Heart left ventricle (tissue), 16 donors: Measurements from ENCODE around the gene GPBP1. TPM values are rescaled to one million over a fixed set of nuclear protein-coding genes. Genes with fewer than 3 reads are reported as not detected.
"Not testable (repeated sequence)": the region's sequence is repeated elsewhere in the genome, so short reads cannot be mapped to it uniquely, and the experiment has no call there.

Source experiments
- ATAC-seq, 4 donors: fragments of 200-7000 bp; cut with Tn5 transposase; one replicate each; pipeline ENCODE4 v1.9.1; 2020 to 2022; ENCODE audit warnings: moderate library complexity in 4 of 4, mild to moderate bottlenecking in 3 of 4, moderate number of reproducible peaks in 1 of 4
- DNase-seq, 5 donors: peaks; one replicate each; pipeline ENCODE4 v3.0.0-alpha.2; 2020
- H3K27ac ChIP-seq, 12 donors: fragments of 200-600 bp; sonication (generic) in 4 of 12; one replicate each; pipeline versions ENCODE4 v1.5.0 to v1.8.0; 2016 to 2022; ENCODE audit warnings: mild to moderate bottlenecking in 2 of 12
- H3K27me3 ChIP-seq, 9 donors: fragments of 200-600 bp; sonication (generic) in 2 of 9; one replicate each; pipeline versions ENCODE4 v1.5.1 to v1.8.0; 2016 to 2022; ENCODE audit warnings: mild to moderate bottlenecking in 3 of 9
- H3K36me3 ChIP-seq, 9 donors: fragments of 200-600 bp; sonication (generic) in 2 of 9; one replicate each; pipeline versions ENCODE4 v1.5.0 to v1.8.0; 2018 to 2022; ENCODE audit warnings: mild to moderate bottlenecking in 2 of 9
- H3K4me1 ChIP-seq, 12 donors: fragments of 200-600 bp; sonication (generic) in 4 of 12; one replicate each; pipeline versions ENCODE4 v1.5.0 to v1.8.0; 2016 to 2022; ENCODE audit warnings: mild to moderate bottlenecking in 3 of 12
- H3K4me3 ChIP-seq, 12 donors: fragments of 200-600 bp; sonication (generic) in 4 of 12; one replicate each; pipeline versions ENCODE4 v1.5.0 to v1.8.0; 2017 to 2022; ENCODE audit warnings: mild to moderate bottlenecking in 9 of 12, moderate library complexity in 4 of 12
- H3K9me3 ChIP-seq, 12 donors: fragments of 200-600 bp; sonication (generic) in 4 of 12; one replicate each; pipeline versions ENCODE4 v1.5.0 to v1.8.0; 2016 to 2022; ENCODE audit warnings: mild to moderate bottlenecking in 1 of 12
- POLR2A ChIP-seq, 2 donors: fragments of 450-650 bp; IDR thresholded peaks; one replicate each; pipeline ENCODE4 v1.6.1; 2017; ENCODE audit warnings: antibody characterized with exemption in 2 of 2, mild to moderate bottlenecking in 2 of 2, moderate library complexity in 2 of 2
- WGBS, 4 donors: extraction: QIAGEN DNeasy Blood & Tissue Kit in 2 of 4; methylation state at CpG; one replicate each; pipeline versions ENCODE4 v1.1.5 to v1.1.7; 2013 to 2018; 5-methylcytosine and 5-hydroxymethylcytosine counted together
- intact Hi-C, 10 donors: fragments of 100-400 bp; cut with DNase I; formaldehyde crosslinking; loops; one replicate each; pipeline versions ENCODE4 v1.11.1 to v1.14.2; 2022
- polyA plus RNA-seq, 2 donors: library from polyadenylated mRNA; stranded (reverse); fragments of 200-250 nt; gene quantifications; one replicate each; pipeline ENCODE4 v1.2.3, GENCODE V29; 2013
- total RNA-seq, 9 donors: library from RNA; depleted of rRNA in 2 of 9; stranded (reverse); fragments of >200 nt in 2 of 9; fragmentation: NEBNext Ultra II Directional in 3 of 9; extraction: Animal tissue kit (Norgen Biotek cat#: 25700) in 3 of 9; gene quantifications; one replicate each; pipeline versions ENCODE4 v1.1.0 to v1.2.4, GENCODE V29; 2016 to 2023
- TF ChIP-seq, protein P1 (sequence below), 12 donors: fragments of 200-600 bp; sonication (generic) in 4 of 12; IDR thresholded peaks; one replicate each; pipeline versions ENCODE4 v1.5.0 to v1.8.0; 2018 to 2022; ENCODE audit warnings: antibody characterized with exemption in 12 of 12, mild to moderate bottlenecking in 5 of 12
- donor health status: ischemic (EF 13 %, LVEDD 7.1; RV severe dilation, severe dysfunction).
- donor health status: healthy with polysubstance abuse.
- donor health status: DM: no; HTN: yes; CAD: no.
- donor health status: DM: no; HTN: no; CAD: no.
- donor health status: ischemic (EF 25% LVEDD 6.9; RV normal size, moderate dysfunction).
- donor health status: ischemic (EF 25% LVEDD 5.7; RV mildly dilated, moderate dysfunction).
- donor health status: healthy.
- donor health status: DM: yes; HTN: yes; CAD: no.
- donor health status: ischemic (EF 35%, LVEDD 5.7; RV mildly dilated, moderate dysfunction).
- donor health status: nonischemic (EF 11% LVEDD 7.7; RV severe dilation, severe dysfunction).
- donor health status: DM: yes; HTN: yes; CAD: no.
- donor health status: PGD.
- donor health status: ischemic (EF 29% LVEDD 5.4; RV normal size, mild dysfunction).
- donor health status: nonischemic (EF 23%, LVEDD 6.1; RV moderate dilation, normal function).

The GPBP1 gene
- total and polyA plus RNA-seq, 11 donors: 31.0 to 60.9 (median 49.5) TPM

DNA sequence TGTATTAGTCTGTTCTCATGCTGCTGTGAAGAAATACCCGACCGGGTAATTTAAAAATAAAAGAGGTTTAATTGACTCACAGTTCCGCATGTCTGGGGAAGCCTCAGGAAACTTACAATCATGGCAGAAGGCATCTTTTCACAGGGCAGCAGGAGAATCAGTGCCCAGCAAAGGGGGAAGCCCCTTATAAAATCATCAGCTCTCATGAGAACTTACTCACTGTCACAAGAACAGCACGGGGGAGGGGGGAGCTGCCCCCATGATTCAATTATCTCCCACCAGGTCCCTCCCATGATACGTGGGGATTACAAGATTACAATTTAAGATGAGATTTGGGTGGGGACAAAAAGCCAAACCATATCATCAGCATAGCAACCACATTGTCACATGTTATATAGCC, 102.5 kb downstream of the GPBP1 start:
- H3K4me3 ChIP-seq: no peak overlapping the region
- DNase-seq: no peak
- H3K27me3 ChIP-seq: no peaks in the 10 kb centered on the region
- 69 to 80% (median 78%) methylated on average over 5 of the region's 5 CpGs for WGBS, 4 donors
- ATAC-seq: no peak
- H3K9me3 ChIP-seq: no peaks in the 10 kb centered on the region
- TF ChIP-seq, protein P1, sequence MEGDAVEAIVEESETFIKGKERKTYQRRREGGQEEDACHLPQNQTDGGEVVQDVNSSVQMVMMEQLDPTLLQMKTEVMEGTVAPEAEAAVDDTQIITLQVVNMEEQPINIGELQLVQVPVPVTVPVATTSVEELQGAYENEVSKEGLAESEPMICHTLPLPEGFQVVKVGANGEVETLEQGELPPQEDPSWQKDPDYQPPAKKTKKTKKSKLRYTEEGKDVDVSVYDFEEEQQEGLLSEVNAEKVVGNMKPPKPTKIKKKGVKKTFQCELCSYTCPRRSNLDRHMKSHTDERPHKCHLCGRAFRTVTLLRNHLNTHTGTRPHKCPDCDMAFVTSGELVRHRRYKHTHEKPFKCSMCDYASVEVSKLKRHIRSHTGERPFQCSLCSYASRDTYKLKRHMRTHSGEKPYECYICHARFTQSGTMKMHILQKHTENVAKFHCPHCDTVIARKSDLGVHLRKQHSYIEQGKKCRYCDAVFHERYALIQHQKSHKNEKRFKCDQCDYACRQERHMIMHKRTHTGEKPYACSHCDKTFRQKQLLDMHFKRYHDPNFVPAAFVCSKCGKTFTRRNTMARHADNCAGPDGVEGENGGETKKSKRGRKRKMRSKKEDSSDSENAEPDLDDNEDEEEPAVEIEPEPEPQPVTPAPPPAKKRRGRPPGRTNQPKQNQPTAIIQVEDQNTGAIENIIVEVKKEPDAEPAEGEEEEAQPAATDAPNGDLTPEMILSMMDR (IDR thresholded peaks at IDR 0.05): no peak
- no peak for TF ChIP-seq POLR2A (IDR thresholded peaks at IDR 0.05)
- no peak overlapping the region for H3K27ac ChIP-seq
- H3K4me1 ChIP-seq: no peaks in the 10 kb centered on the region
- no peaks in the 10 kb centered on the region for H3K36me3 ChIP-seq
- intact Hi-C loops: loop anchor here in 1 of 10 donors (5.0 kb wide), 1 partner anchor 374 kb away; no protein-coding TSS in a partner anchor

DNA sequence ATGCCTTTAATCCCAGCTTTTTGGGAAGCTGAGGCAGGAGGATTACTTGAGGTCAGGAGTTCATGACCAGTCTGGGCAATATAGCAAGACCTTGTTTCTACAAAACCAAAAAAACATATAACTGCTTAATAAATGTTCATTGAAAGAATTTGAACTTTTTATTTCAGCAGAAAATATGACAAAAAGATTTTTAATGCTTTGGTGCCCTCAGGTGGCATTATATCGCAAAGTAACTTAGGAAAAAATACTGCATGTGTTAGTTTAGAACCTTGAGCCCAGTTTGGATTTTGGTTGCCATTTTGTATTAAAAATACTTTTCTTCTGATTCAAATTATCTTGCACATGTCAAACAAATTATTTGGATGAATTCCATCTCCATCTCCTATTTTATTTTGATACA, 103.2 kb downstream of the GPBP1 start:
- no peak for DNase-seq

DNA sequence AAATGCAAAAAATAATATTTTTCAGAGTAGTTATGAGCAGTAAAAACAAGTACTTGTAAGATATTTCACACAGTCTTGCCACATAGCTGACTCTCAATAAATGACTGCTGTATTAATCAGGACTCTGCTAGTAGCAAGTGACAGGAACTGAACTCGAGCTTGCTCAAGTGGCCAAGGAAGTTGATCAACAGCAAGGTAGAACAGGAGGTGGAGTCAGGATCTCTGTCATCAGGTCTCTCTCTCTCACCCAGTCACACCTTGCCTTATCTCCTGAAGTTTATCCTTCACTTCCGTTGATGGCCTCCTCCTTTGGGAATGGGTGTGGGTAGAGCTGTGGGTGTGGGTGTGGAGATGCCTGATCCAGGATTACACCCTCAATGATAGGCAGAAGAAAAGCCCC, 107.0 kb downstream of the GPBP1 start:
- Histone ChIP-seq H3K4me3 (no peak overlapping the region), H3K36me3 (no peaks in the 10 kb centered on the region), H3K9me3 (peaks cover 0 to 15% (median 0%) of the 10 kb centered on the region in 12 donors), H3K4me1 (no peaks in the 10 kb centered on the region), H3K27me3 (no peaks in the 10 kb centered on the region), H3K27ac (no peak overlapping the region)
- 44 to 48% (median 46%) methylated on average over 2 of the region's 2 CpGs for WGBS, 4 donors
- TF ChIP-seq, protein P1 (IDR thresholded peaks at IDR 0.05): no peak
- TF ChIP-seq POLR2A (IDR thresholded peaks at IDR 0.05): no peak
- ATAC-seq (no peak), DNase-seq (no peak)
- intact Hi-C loops: no loop called here

More for the DNA sequence above, 103.2 kb downstream of the GPBP1 start:
- intact Hi-C loops: loop anchor here in 1 of 10 donors (5.0 kb wide), 1 partner anchor 375 kb away; no protein-coding TSS in a partner anchor
- Histone ChIP-seq H3K27me3 (no peaks in the 10 kb centered on the region), H3K4me1 (no peaks in the 10 kb centered on the region), H3K4me3 (no peak overlapping the region), H3K27ac (no peak overlapping the region), H3K9me3 (no peaks in the 10 kb centered on the region), H3K36me3 (no peaks in the 10 kb centered on the region)
- 92 to 100% (median 96%) methylated on average over 1 of the region's 1 CpG for WGBS, 4 donors
- no peak for TF ChIP-seq POLR2A (IDR thresholded peaks at IDR 0.05)
- TF ChIP-seq, protein P1 (IDR thresholded peaks at IDR 0.05): peak in 6 of 12 donors; percentile 9 to 33 (median 24)
- ATAC-seq: no peak

DNA sequence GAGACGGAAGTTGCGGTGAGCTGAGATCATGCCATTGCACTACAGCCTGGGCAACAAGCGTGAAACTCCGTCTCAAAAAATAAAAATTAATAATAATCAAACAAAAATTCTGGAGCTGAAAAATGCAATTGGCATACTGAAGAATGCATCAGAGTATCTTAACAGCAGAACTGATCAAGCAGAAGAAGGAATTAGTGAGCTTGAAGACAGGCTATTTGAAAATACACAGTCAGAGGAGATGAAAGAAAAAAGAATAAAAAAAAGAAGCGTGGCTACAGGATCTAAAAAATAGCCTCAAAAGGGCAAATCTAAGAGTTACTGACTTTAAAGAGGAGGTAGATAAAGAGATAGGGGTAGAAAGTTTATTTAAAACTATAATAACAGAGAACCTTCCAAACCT, 111.2 kb downstream of the GPBP1 start:
- H3K4me1 ChIP-seq, H3K36me3 ChIP-seq, ATAC-seq, intact Hi-C loops, DNase-seq, H3K4me3 ChIP-seq, H3K27me3 ChIP-seq, H3K27ac ChIP-seq: not testable (repeated sequence)
- H3K9me3 ChIP-seq: peaks cover 0 to 22% (median 0%) of the 10 kb centered on the region in 12 donors
- 92 to 98% (median 95%) methylated on average over 5 of the region's 5 CpGs for WGBS, 4 donors

DNA sequence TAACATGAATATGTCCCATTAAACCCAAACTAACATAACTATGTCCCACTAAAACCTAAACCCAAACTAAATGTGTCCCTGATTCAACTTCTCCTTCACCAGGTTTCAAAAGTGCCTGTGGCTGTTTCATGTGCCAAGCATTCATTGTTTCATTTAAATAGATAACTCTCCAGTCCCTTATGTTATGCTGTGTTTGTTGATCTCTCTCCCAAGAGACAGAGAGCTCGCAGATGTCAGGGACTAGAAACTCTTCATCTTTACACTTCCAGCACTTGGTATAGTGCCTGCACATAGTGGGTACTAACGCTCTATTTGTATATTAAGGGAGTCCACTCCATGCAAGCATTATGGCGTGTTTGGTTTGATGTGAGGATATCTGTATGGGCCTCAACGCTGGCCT, 118.0 kb downstream of the GPBP1 start:
- no peak for TF ChIP-seq POLR2A (IDR thresholded peaks at IDR 0.05)
- TF ChIP-seq, protein P1 (IDR thresholded peaks at IDR 0.05): no peak
- Histone ChIP-seq H3K4me1 (no peaks in the 10 kb centered on the region), H3K9me3 (peaks cover 0 to 8% (median 0%) of the 10 kb centered on the region in 12 donors), H3K27ac (no peak overlapping the region), H3K27me3 (no peaks in the 10 kb centered on the region), H3K36me3 (no peaks in the 10 kb centered on the region), H3K4me3 (no peak overlapping the region)
- 73 to 84% (median 77%) methylated on average over 4 of the region's 4 CpGs for WGBS, 4 donors
- DNase-seq (no peak), ATAC-seq (peak in 2 of 4 donors; percentile 18 to 66)
- intact Hi-C loops: loop anchor here in 4 of 10 donors (10.0 kb wide), 3 partner anchors 143 to 593 kb away; no protein-coding TSS in a partner anchor
